ENCODE measurements around the gene MAP3K21.

DNA sequence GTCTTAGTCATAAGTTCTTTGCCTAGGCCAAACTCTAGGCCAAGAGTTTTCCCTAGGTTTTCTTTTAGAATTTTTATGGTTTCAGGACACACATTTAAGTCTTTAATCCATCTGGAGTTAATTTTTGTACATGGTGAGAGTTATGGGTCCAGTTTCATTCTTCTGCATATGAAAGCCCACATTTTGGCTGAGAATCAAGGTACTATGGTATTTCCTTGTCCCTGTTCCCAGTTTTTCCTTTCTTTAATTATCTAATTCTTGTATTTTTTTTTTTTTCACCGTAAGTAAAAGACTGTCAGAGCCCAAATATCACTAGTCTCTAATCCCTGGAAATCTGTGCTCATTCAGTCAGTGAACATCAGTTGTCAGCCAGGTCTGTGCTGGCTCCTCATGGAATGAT, 105.4 kb downstream of the MAP3K21 start:
- TF ChIP-seq RAD21 (conservative IDR thresholded peaks at IDR 0.05) = no peak
- TF ChIP-seq, protein P1, sequence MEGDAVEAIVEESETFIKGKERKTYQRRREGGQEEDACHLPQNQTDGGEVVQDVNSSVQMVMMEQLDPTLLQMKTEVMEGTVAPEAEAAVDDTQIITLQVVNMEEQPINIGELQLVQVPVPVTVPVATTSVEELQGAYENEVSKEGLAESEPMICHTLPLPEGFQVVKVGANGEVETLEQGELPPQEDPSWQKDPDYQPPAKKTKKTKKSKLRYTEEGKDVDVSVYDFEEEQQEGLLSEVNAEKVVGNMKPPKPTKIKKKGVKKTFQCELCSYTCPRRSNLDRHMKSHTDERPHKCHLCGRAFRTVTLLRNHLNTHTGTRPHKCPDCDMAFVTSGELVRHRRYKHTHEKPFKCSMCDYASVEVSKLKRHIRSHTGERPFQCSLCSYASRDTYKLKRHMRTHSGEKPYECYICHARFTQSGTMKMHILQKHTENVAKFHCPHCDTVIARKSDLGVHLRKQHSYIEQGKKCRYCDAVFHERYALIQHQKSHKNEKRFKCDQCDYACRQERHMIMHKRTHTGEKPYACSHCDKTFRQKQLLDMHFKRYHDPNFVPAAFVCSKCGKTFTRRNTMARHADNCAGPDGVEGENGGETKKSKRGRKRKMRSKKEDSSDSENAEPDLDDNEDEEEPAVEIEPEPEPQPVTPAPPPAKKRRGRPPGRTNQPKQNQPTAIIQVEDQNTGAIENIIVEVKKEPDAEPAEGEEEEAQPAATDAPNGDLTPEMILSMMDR (IDR thresholded peaks at IDR 0.05; ENCODE audit: poor library complexity, severe bottlenecking) = no peak
- TF ChIP-seq POLR2AphosphoS5 (IDR thresholded peaks at IDR 0.05) = peak; percentile 25
- no peak for TF ChIP-seq SMC3 (conservative IDR thresholded peaks at IDR 0.05; ENCODE audit: poor library complexity)
- TF ChIP-seq, protein P2, sequence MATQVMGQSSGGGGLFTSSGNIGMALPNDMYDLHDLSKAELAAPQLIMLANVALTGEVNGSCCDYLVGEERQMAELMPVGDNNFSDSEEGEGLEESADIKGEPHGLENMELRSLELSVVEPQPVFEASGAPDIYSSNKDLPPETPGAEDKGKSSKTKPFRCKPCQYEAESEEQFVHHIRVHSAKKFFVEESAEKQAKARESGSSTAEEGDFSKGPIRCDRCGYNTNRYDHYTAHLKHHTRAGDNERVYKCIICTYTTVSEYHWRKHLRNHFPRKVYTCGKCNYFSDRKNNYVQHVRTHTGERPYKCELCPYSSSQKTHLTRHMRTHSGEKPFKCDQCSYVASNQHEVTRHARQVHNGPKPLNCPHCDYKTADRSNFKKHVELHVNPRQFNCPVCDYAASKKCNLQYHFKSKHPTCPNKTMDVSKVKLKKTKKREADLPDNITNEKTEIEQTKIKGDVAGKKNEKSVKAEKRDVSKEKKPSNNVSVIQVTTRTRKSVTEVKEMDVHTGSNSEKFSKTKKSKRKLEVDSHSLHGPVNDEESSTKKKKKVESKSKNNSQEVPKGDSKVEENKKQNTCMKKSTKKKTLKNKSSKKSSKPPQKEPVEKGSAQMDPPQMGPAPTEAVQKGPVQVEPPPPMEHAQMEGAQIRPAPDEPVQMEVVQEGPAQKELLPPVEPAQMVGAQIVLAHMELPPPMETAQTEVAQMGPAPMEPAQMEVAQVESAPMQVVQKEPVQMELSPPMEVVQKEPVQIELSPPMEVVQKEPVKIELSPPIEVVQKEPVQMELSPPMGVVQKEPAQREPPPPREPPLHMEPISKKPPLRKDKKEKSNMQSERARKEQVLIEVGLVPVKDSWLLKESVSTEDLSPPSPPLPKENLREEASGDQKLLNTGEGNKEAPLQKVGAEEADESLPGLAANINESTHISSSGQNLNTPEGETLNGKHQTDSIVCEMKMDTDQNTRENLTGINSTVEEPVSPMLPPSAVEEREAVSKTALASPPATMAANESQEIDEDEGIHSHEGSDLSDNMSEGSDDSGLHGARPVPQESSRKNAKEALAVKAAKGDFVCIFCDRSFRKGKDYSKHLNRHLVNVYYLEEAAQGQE (IDR thresholded peaks at IDR 0.05; ENCODE audit: borderline replicate concordance) = no peak
- no peak for TF ChIP-seq TAF1 (IDR thresholded peaks at IDR 0.05; ENCODE audit: low read depth)
- TF ChIP-seq EP300 (conservative IDR thresholded peaks at IDR 0.05; ENCODE audit: poor library complexity, severe bottlenecking) = no peak
- no peak for TF ChIP-seq EZH2 (IDR thresholded peaks at IDR 0.05; ENCODE audit: borderline replicate concordance, insufficient read depth, low read length, poor library complexity, severe bottlenecking)
- no peak for TF ChIP-seq MXI1 (conservative IDR thresholded peaks at IDR 0.05; ENCODE audit: poor library complexity, severe bottlenecking)

All from neural cell (in vitro differentiated cells).